Stimulated activated CD4-positive, alpha-beta T cell treated with anti-CD3 and anti-CD28 coated beads, Interleukin-15, amount 100 ng/mL, for 1 hour (primary cell): ENCODE data around the gene PRDM16.
"Not testable (repeated sequence)": the region's sequence is repeated elsewhere in the genome, so short reads cannot be mapped to it uniquely, and the experiment has no call there.

Experiments
- DNase-seq, 2 donors: peaks; one replicate each; pipeline ENCODE4 v3.0.0-alpha.2; 2020; ENCODE audit warnings: low read depth in 1 of 2, low spot score in 1 of 2

PRDM16 gene

GRCh38 chr1:3080053-3080955 lies 11.3 kb downstream of the PRDM16 start:
- no peak for DNase-seq

- DNase-seq, result no peak
These were observed 12.2 kb downstream of the PRDM16 start for GRCh38 chr1:3081171-3081683.

- no peak for DNase-seq
These were observed 13.0 kb downstream of the PRDM16 start for GRCh38 chr1:3082051-3082450.

GRCh38 chr1:3082571-3083516 lies 13.8 kb downstream of the PRDM16 start:
- no peak for DNase-seq

- no peak for DNase-seq
These were observed 15.2 kb downstream of the PRDM16 start for GRCh38 chr1:3084154-3084553.

- no peak for DNase-seq
These were observed 15.7 kb downstream of the PRDM16 start for GRCh38 chr1:3084726-3085125.

GRCh38 chr1:3085721-3086120 lies 16.7 kb downstream of the PRDM16 start:
- no peak for DNase-seq

GRCh38 chr1:3086272-3086974 lies 17.4 kb downstream of the PRDM16 start:
- DNase-seq, result no peak

- DNase-seq, result no peak
These were observed 18.0 kb downstream of the PRDM16 start for GRCh38 chr1:3087049-3087448.

- not testable (repeated sequence) for DNase-seq
These were observed 19.1 kb downstream of the PRDM16 start for GRCh38 chr1:3087946-3088668.

- no peak for DNase-seq
These were observed 20.5 kb downstream of the PRDM16 start for GRCh38 chr1:3089490-3089889.

GRCh38 chr1:3091334-3091733 lies 22.3 kb downstream of the PRDM16 start:
- no peak for DNase-seq

- no peak for DNase-seq
These were observed 23.5 kb downstream of the PRDM16 start for GRCh38 chr1:3092530-3092929.

- no peak for DNase-seq
These were observed 25.1 kb downstream of the PRDM16 start for GRCh38 chr1:3093898-3094626.

GRCh38 chr1:3094863-3095780 lies 26.1 kb downstream of the PRDM16 start:
- DNase-seq, result no peak

- DNase-seq, result no peak
These were observed 27.3 kb downstream of the PRDM16 start for GRCh38 chr1:3096345-3096744.

- no peak for DNase-seq
These were observed 28.2 kb downstream of the PRDM16 start for GRCh38 chr1:3097231-3097630.

- no peak for DNase-seq
These were observed 28.9 kb downstream of the PRDM16 start for GRCh38 chr1:3097861-3098260.

- no peak for DNase-seq
These were observed 30.9 kb downstream of the PRDM16 start for GRCh38 chr1:3099861-3100260.
